Naive thymus-derived CD4-positive, alpha-beta T cell (primary cell): Measurements from ENCODE around the gene CAMK2A. TPM values are rescaled to one million over a fixed set of nuclear protein-coding genes. Genes with fewer than 3 reads are reported as not detected.

ENCODE experiments used
- ATAC-seq: fragments of 150-1000 bp; cut with Tn5 transposase; 2 replicates; pipeline ENCODE4 v1.10.0; 2021; ENCODE audit warnings: mild to moderate bottlenecking, moderate library complexity
- CTCF ChIA-PET: fragments of 350-600 bp; sonication (Branson Sonifier 250); formaldehyde crosslinking; loops from one replicate; lab custom pipeline; 2021; ENCODE audit warnings: antibody characterized with exemption; lab: Charles Lee
- POLR2A ChIA-PET: fragments of 350-600 bp; sonication (Branson Sonifier 250); formaldehyde crosslinking; loops from one replicate; lab custom pipeline; 2021; ENCODE audit warnings: antibody characterized with exemption, inconsistent platforms; lab: Charles Lee
- DNase-seq, 9 donors: peaks; one replicate each; pipeline versions ENCODE4 v3.0.0 to v3.0.0-alpha.2; 2020 to 2022; ENCODE audit warnings: mixed read lengths in 1 of 9
- H3K27ac ChIP-seq: one replicate; pipeline ENCODE4 v1.7.0; 2013; ENCODE audit warnings: mild to moderate bottlenecking, low read depth, low read length, moderate library complexity
- H3K27me3 ChIP-seq, 2 donors: one replicate each; pipeline ENCODE4 v1.7.0; 2013; ENCODE audit warnings: low read length in 2 of 2, mild to moderate bottlenecking in 2 of 2, moderate library complexity in 2 of 2; ENCODE audit not compliant: control insufficient read depth in 2 of 2, insufficient read depth in 2 of 2
- H3K36me3 ChIP-seq, 3 experiments: 1 replicate in 2 of 3; 2 replicates in 1 of 3; pipeline ENCODE4 v1.7.0; 2013; ENCODE audit warnings: low read length in 3 of 3, mild to moderate bottlenecking in 3 of 3, moderate library complexity in 1 of 3; ENCODE audit not compliant: insufficient read depth in 3 of 3, control insufficient read depth in 2 of 3
- H3K4me1 ChIP-seq, 2 donors: one replicate each; pipeline ENCODE4 v1.7.0; 2013; ENCODE audit warnings: low read length in 2 of 2, mild to moderate bottlenecking in 2 of 2, moderate library complexity in 1 of 2; ENCODE audit not compliant: control insufficient read depth in 2 of 2, insufficient read depth in 2 of 2
- H3K4me3 ChIP-seq: 2 replicates; pipeline ENCODE4 v1.7.0; 2013; ENCODE audit warnings: mild to moderate bottlenecking, low read length
- H3K9me3 ChIP-seq, 3 experiments: 1 replicate in 2 of 3; 2 replicates in 1 of 3; pipeline ENCODE4 v1.7.0; 2013; ENCODE audit warnings: low read length in 3 of 3; ENCODE audit not compliant: control insufficient read depth in 2 of 3
- H3K27ac Mint-ChIP-seq, 9 donors: one replicate each; pipeline ENCODE4 v1.8.0; 2020 to 2022; ENCODE audit warnings: mixed read lengths in 9 of 9, mild to moderate bottlenecking in 8 of 9, moderate library complexity in 5 of 9, inconsistent platforms in 2 of 9
- H3K27me3 Mint-ChIP-seq, 5 donors: one replicate each; pipeline ENCODE4 v1.8.0; 2021 to 2022; ENCODE audit warnings: mixed read lengths in 5 of 5, mild to moderate bottlenecking in 1 of 5
- H3K36me3 Mint-ChIP-seq, 5 donors: one replicate each; pipeline ENCODE4 v1.8.0; 2020 to 2022; ENCODE audit warnings: mixed read lengths in 5 of 5, mild to moderate bottlenecking in 3 of 5, inconsistent platforms in 1 of 5
- H3K4me1 Mint-ChIP-seq, 7 donors: one replicate each; pipeline ENCODE4 v1.8.0; 2020 to 2022; ENCODE audit warnings: mixed read lengths in 7 of 7, mild to moderate bottlenecking in 3 of 7, inconsistent platforms in 1 of 7
- H3K4me3 Mint-ChIP-seq, 10 donors: one replicate each; pipeline ENCODE4 v1.8.0; 2020 to 2022; ENCODE audit warnings: mild to moderate bottlenecking in 10 of 10, mixed read lengths in 10 of 10, moderate library complexity in 6 of 10, inconsistent platforms in 2 of 10
- H3K9me3 Mint-ChIP-seq, 11 donors: one replicate each; pipeline ENCODE4 v1.8.0; 2020 to 2022; ENCODE audit warnings: mixed read lengths in 11 of 11, mild to moderate bottlenecking in 4 of 11, inconsistent platforms in 1 of 11, moderate library complexity in 1 of 11
- intact Hi-C, 2 donors: fragments of 100-400 bp; cut with micrococcal nuclease; formaldehyde crosslinking; loops; one replicate each; pipeline ENCODE4 v1.15.1; 2023
- polyA plus RNA-seq, 2 donors: library from polyadenylated mRNA; unstranded; fragments of 300-500 nt; fragmentation: Illumina TruSeq; gene quantifications; one replicate each; pipeline ENCODE4 v1.2.3, GENCODE V29; 2021
- total RNA-seq, 6 experiments: library from RNA in 5 of 6; stranded (reverse) in 5 of 6; gene quantifications; 1 replicate in 5 of 6; 2 replicates in 1 of 6; pipeline ENCODE4 v1.2.3 and lab custom pipeline; 2021 to 2026

The CAMK2A gene
- total and polyA plus RNA-seq, 7 experiments from 2014 or later, result not detected

GRCh38 chr5:150274811-150275210 lies 14.8 kb downstream of the CAMK2A start:
- CTCF ChIA-PET, result no interaction called here
- Histone ChIP-seq H3K27me3 (no peaks in the 10 kb centered on the region), H3K27ac (no peak overlapping the region), H3K36me3 (no peaks in the 10 kb centered on the region), H3K9me3 (no peaks in the 10 kb centered on the region), H3K4me1 (no peaks in the 10 kb centered on the region), H3K4me3 (no peak overlapping the region)
- POLR2A ChIA-PET, result no interaction called here
- Mint-ChIP-seq H3K9me3 (no peaks in the 10 kb centered on the region), H3K27me3 (peaks cover 0 to 17% (median 0%) of the 10 kb centered on the region in 5 donors), H3K27ac (no peak overlapping the region), H3K4me1 (no peaks in the 10 kb centered on the region), H3K36me3 (no peaks in the 10 kb centered on the region), H3K4me3 (no peak overlapping the region)
- DNase-seq (no peak), ATAC-seq (no peak)
- intact Hi-C loops, result loop anchor here in 1 of 2 donors (10.0 kb wide), 1 partner anchor 160 kb away; no protein-coding TSS in a partner anchor

- Histone ChIP-seq H3K4me1 (no peaks in the 10 kb centered on the region), H3K4me3 (no peak overlapping the region)
- no peak for ATAC-seq
These were observed 17.0 kb downstream of the CAMK2A start for GRCh38 chr5:150272531-150272930.

GRCh38 chr5:150271923-150272322 lies 17.6 kb downstream of the CAMK2A start:
- H3K9me3 Mint-ChIP-seq, result no peaks in the 10 kb centered on the region
- Histone ChIP-seq H3K27me3 (no peaks in the 10 kb centered on the region), H3K27ac (no peak overlapping the region), H3K36me3 (no peaks in the 10 kb centered on the region), H3K4me3 (no peak overlapping the region), H3K9me3 (no peaks in the 10 kb centered on the region), H3K4me1 (no peaks in the 10 kb centered on the region)
- no peaks in the 10 kb centered on the region for H3K36me3 Mint-ChIP-seq
- no peak overlapping the region for H3K27ac Mint-ChIP-seq
- no peak overlapping the region for H3K4me3 Mint-ChIP-seq
- no peak for DNase-seq
- CTCF ChIA-PET, result no interaction called here
- H3K27me3 Mint-ChIP-seq, result peaks cover 0 to 14% (median 0%) of the 10 kb centered on the region in 5 donors
- intact Hi-C loops, result loop anchor here (1.0 to 10.0 kb wide), 3 partner anchors 79 to 164 kb away; no protein-coding TSS in a partner anchor
- POLR2A ChIA-PET, result no interaction called here
- no peak for ATAC-seq
- H3K4me1 Mint-ChIP-seq, result no peaks in the 10 kb centered on the region

More at GRCh38 chr5:150272531-150272930, 17.0 kb downstream of the CAMK2A start:
- Mint-ChIP-seq H3K36me3 (no peaks in the 10 kb centered on the region), H3K4me1 (no peaks in the 10 kb centered on the region), H3K27ac (no peak overlapping the region), H3K9me3 (no peaks in the 10 kb centered on the region), H3K4me3 (no peak overlapping the region), H3K27me3 (peaks cover 0 to 14% (median 0%) of the 10 kb centered on the region in 5 donors)
- CTCF ChIA-PET, result no interaction called here
- no peaks in the 10 kb centered on the region for H3K9me3 ChIP-seq
- no peaks in the 10 kb centered on the region for H3K36me3 ChIP-seq
- intact Hi-C loops, result loop anchor here (1.0 to 10.0 kb wide), 3 partner anchors 78 to 164 kb away; no protein-coding TSS in a partner anchor
- H3K27me3 ChIP-seq, result no peaks in the 10 kb centered on the region
- DNase-seq, result no peak
- POLR2A ChIA-PET, result no interaction called here
- H3K27ac ChIP-seq, result no peak overlapping the region

GRCh38 chr5:150271296-150271692 lies 18.3 kb downstream of the CAMK2A start:
- Histone ChIP-seq H3K9me3 (no peaks in the 10 kb centered on the region), H3K4me1 (no peaks in the 10 kb centered on the region), H3K36me3 (no peaks in the 10 kb centered on the region), H3K27me3 (no peaks in the 10 kb centered on the region), H3K27ac (no peak overlapping the region), H3K4me3 (no peak overlapping the region)
- POLR2A ChIA-PET, result no interaction called here
- intact Hi-C loops, result loop anchor here in 1 of 2 donors (10.0 kb wide), 1 partner anchor 164 kb away; no protein-coding TSS in a partner anchor
- H3K27me3 Mint-ChIP-seq, result peaks cover 0 to 14% (median 0%) of the 10 kb centered on the region in 5 donors
- ATAC-seq (no peak), DNase-seq (no peak)
- H3K9me3 Mint-ChIP-seq, result no peaks in the 10 kb centered on the region
- H3K27ac Mint-ChIP-seq, result no peak overlapping the region
- CTCF ChIA-PET, result no interaction called here
- H3K4me1 Mint-ChIP-seq, result no peaks in the 10 kb centered on the region
- no peaks in the 10 kb centered on the region for H3K36me3 Mint-ChIP-seq
- H3K4me3 Mint-ChIP-seq, result no peak overlapping the region

GRCh38 chr5:150270541-150271295 lies 18.9 kb downstream of the CAMK2A start:
- ChIA-PET POLR2A (no interaction called here), CTCF (no interaction called here)
- Mint-ChIP-seq H3K27me3 (peaks cover 0 to 9% (median 0%) of the 10 kb centered on the region in 5 donors), H3K27ac (no peak overlapping the region), H3K36me3 (no peaks in the 10 kb centered on the region), H3K9me3 (no peaks in the 10 kb centered on the region), H3K4me3 (no peak overlapping the region), H3K4me1 (no peaks in the 10 kb centered on the region)
- ATAC-seq (no peak), DNase-seq (no peak)
- Histone ChIP-seq H3K27ac (no peak overlapping the region), H3K36me3 (no peaks in the 10 kb centered on the region), H3K9me3 (no peaks in the 10 kb centered on the region), H3K27me3 (no peaks in the 10 kb centered on the region), H3K4me3 (no peak overlapping the region), H3K4me1 (no peaks in the 10 kb centered on the region)
- intact Hi-C loops, result loop anchor here in 1 of 2 donors (10.0 kb wide), 1 partner anchor 164 kb away; no protein-coding TSS in a partner anchor

GRCh38 chr5:150266871-150267291 lies 22.7 kb downstream of the CAMK2A start:
- Mint-ChIP-seq H3K36me3 (no peaks in the 10 kb centered on the region), H3K9me3 (no peaks in the 10 kb centered on the region), H3K27me3 (peaks cover 0 to 4% (median 0%) of the 10 kb centered on the region in 5 donors), H3K27ac (no peak overlapping the region), H3K4me3 (no peak overlapping the region), H3K4me1 (peaks cover 0 to 2% (median 0%) of the 10 kb centered on the region in 7 donors)
- no peak for ATAC-seq
- H3K27ac ChIP-seq, result no peak overlapping the region
- H3K4me1 ChIP-seq, result no peaks in the 10 kb centered on the region
- no peaks in the 10 kb centered on the region for H3K27me3 ChIP-seq
- intact Hi-C loops, result no loop called here
- no peaks in the 10 kb centered on the region for H3K36me3 ChIP-seq
- CTCF ChIA-PET, result no interaction called here
- DNase-seq, result no peak
- H3K4me3 ChIP-seq, result no peak overlapping the region
- H3K9me3 ChIP-seq, result no peaks in the 10 kb centered on the region
- POLR2A ChIA-PET, result no interaction called here
